Naive B cell (primary cell): ENCODE results near the gene STPG1. TPM values are rescaled to one million over a fixed set of nuclear protein-coding genes. Genes with fewer than 3 reads are reported as not detected.

ENCODE experiments used
- ATAC-seq, 2 donors: fragments of 150-1000 bp; cut with Tn5 transposase; 2 replicates each; pipeline ENCODE4 v1.10.0; 2021; ENCODE audit warnings: low read depth in 2 of 2, mild to moderate bottlenecking in 2 of 2, moderate library complexity in 2 of 2
- DNase-seq: peaks from one replicate; pipeline ENCODE4 v3.0.0; 2022
- H3K27ac Mint-ChIP-seq, 6 donors: one replicate each; pipeline ENCODE4 v1.8.0; 2020 to 2022; ENCODE audit warnings: mild to moderate bottlenecking in 6 of 6, mixed read lengths in 6 of 6, moderate library complexity in 5 of 6, inconsistent platforms in 2 of 6
- H3K27me3 Mint-ChIP-seq, 3 donors: one replicate each; pipeline ENCODE4 v1.8.0; 2021 to 2022; ENCODE audit warnings: mixed read lengths in 3 of 3, mild to moderate bottlenecking in 1 of 3
- H3K36me3 Mint-ChIP-seq, 2 donors: one replicate each; pipeline ENCODE4 v1.8.0; 2020 to 2022; ENCODE audit warnings: mixed read lengths in 2 of 2, inconsistent platforms in 1 of 2, mild to moderate bottlenecking in 1 of 2
- H3K4me1 Mint-ChIP-seq, 3 donors: one replicate each; pipeline ENCODE4 v1.8.0; 2020 to 2022; ENCODE audit warnings: mixed read lengths in 3 of 3, inconsistent platforms in 1 of 3, mild to moderate bottlenecking in 1 of 3, moderate library complexity in 1 of 3
- H3K4me3 Mint-ChIP-seq, 8 donors: one replicate each; pipeline ENCODE4 v1.8.0; 2020 to 2022; ENCODE audit warnings: mild to moderate bottlenecking in 8 of 8, mixed read lengths in 8 of 8, moderate library complexity in 8 of 8, inconsistent platforms in 2 of 8
- H3K9me3 Mint-ChIP-seq, 7 donors: one replicate each; pipeline ENCODE4 v1.8.0; 2020 to 2022; ENCODE audit warnings: mixed read lengths in 7 of 7, mild to moderate bottlenecking in 5 of 7, inconsistent platforms in 2 of 7, moderate library complexity in 1 of 7
- polyA plus RNA-seq, 6 donors: library from polyadenylated mRNA; unstranded; fragments of 300-500 nt; fragmentation: Illumina TruSeq; gene quantifications; one replicate each; pipeline ENCODE4 v1.2.3, GENCODE V29; 2021; ENCODE audit warnings: low read depth in 6 of 6

The STPG1 gene
- polyA plus RNA-seq, 6 donors from 2014 or later, result 3.1 to 8.7 (median 3.9) TPM

- Mint-ChIP-seq H3K9me3 (peaks cover 0 to 5% (median 0%) of the 10 kb centered on the region in 7 donors), H3K4me1 (peaks cover 0 to 4% (median 0%) of the 10 kb centered on the region in 3 donors), H3K4me3 (no peak overlapping the region), H3K27ac (no peak overlapping the region), H3K27me3 (no peaks in the 10 kb centered on the region), H3K36me3 (no peaks in the 10 kb centered on the region)
- ATAC-seq (no peak), DNase-seq (no peak)
Observed at GRCh38 chr1:24406788-24407187, 6.8 kb downstream of the STPG1 start.

GRCh38 chr1:24403806-24404205 is 9.8 kb downstream of the STPG1 start:
- peaks cover 0 to 4% (median 0%) of the 10 kb centered on the region in 3 donors for H3K4me1 Mint-ChIP-seq
- no peak overlapping the region for H3K4me3 Mint-ChIP-seq
- H3K27me3 Mint-ChIP-seq, result no peaks in the 10 kb centered on the region
- H3K36me3 Mint-ChIP-seq, result peaks cover 0 to 5% of the 10 kb centered on the region in 2 donors
- H3K27ac Mint-ChIP-seq, result no peak overlapping the region
- H3K9me3 Mint-ChIP-seq, result peaks cover 0 to 5% (median 0%) of the 10 kb centered on the region in 7 donors
- ATAC-seq (no peak), DNase-seq (no peak)

- Mint-ChIP-seq H3K4me1 (no peaks in the 10 kb centered on the region), H3K4me3 (no peak overlapping the region), H3K9me3 (no peaks in the 10 kb centered on the region), H3K27me3 (no peaks in the 10 kb centered on the region), H3K27ac (no peak overlapping the region), H3K36me3 (peaks cover 0 to 5% of the 10 kb centered on the region in 2 donors)
- DNase-seq (no peak), ATAC-seq (no peak)
Observed at GRCh38 chr1:24400065-24400464, 13.5 kb downstream of the STPG1 start.

- ATAC-seq (no peak), DNase-seq (no peak)
- no peaks in the 10 kb centered on the region for H3K9me3 Mint-ChIP-seq
- H3K27me3 Mint-ChIP-seq, result no peaks in the 10 kb centered on the region
- no peak overlapping the region for H3K4me3 Mint-ChIP-seq
- peaks cover 0 to 5% of the 10 kb centered on the region in 2 donors for H3K36me3 Mint-ChIP-seq
- H3K27ac Mint-ChIP-seq, result peak overlapping the region in 1 of 6 donors; percentile 94
- H3K4me1 Mint-ChIP-seq, result peaks cover 26 to 32% (median 30%) of the 10 kb centered on the region in 3 donors
Observed at GRCh38 chr1:24393892-24394291, 19.7 kb downstream of the STPG1 start.

DNA sequence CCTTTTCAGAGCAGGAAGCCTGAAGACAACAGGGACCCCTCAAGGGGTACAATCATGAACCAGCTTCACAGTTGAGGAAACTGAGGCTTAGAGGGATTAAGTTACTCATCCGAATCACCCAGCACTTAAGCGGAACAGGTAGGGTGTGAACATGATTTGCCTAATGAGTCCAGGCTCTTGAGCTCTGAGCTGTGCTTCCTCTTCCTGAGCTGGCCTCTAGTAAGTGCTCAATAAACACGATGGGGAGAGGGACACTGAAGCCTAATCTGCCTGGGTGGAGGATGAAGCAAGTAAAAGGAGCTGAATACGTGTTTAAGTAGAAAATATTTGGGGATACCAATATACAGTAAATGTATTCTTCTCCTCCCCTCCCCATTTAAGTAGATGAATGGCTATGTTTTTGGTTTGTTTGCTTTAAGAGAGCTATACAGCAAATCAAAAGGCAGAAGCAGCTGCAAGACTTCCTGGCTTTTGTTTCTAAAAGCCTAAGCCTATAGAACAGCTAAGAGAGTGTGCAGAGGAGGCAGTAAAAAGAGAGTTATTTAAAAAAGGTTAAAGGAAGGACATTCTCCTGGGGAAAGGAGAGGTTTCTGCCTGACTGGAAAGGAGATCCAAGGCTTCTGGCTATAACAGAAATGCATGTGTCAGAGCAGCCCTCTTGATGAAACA is 20.5 kb downstream of the STPG1 start:
- no peaks in the 10 kb centered on the region for H3K9me3 Mint-ChIP-seq
- peak overlapping the region in 5 of 6 donors; percentile 70 to 100 (median 96) for H3K27ac Mint-ChIP-seq
- H3K4me3 Mint-ChIP-seq, result peak overlapping the region in 4 of 8 donors; percentile 1 to 77 (median 56)
- no peaks in the 10 kb centered on the region for H3K27me3 Mint-ChIP-seq
- peaks cover 26 to 32% (median 30%) of the 10 kb centered on the region in 3 donors for H3K4me1 Mint-ChIP-seq
- peaks cover 0 to 5% of the 10 kb centered on the region in 2 donors for H3K36me3 Mint-ChIP-seq
- no peak for DNase-seq
- ATAC-seq, result peak; percentile 17 to 32

DNA sequence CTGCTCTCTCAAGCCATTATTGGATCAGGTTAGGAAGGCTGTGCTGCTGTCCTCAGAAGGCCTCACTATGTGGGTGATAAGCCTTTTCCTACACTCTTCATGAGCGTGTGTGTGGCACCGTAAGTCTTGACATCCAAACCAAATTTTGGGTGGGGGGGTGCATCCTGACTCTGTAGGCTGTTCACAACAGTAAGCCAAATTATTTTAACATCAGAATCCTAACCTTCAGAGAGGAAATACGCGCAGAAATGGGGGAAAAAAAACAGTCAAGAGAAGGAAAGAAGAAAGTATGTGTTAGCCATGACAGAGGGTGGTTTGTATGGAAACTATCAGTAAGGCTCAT is 21.0 kb downstream of the STPG1 start:
- Mint-ChIP-seq H3K27me3 (no peaks in the 10 kb centered on the region), H3K4me3 (peak overlapping the region in 3 of 8 donors; percentile 3 to 77 (median 77)), H3K9me3 (no peaks in the 10 kb centered on the region), H3K4me1 (peaks cover 26 to 32% (median 30%) of the 10 kb centered on the region in 3 donors), H3K36me3 (peaks cover 0 to 5% of the 10 kb centered on the region in 2 donors), H3K27ac (peak overlapping the region in 5 of 6 donors; percentile 85 to 100 (median 96))
- DNase-seq (no peak), ATAC-seq (peak in 1 of 2 donors; percentile 4)

DNA sequence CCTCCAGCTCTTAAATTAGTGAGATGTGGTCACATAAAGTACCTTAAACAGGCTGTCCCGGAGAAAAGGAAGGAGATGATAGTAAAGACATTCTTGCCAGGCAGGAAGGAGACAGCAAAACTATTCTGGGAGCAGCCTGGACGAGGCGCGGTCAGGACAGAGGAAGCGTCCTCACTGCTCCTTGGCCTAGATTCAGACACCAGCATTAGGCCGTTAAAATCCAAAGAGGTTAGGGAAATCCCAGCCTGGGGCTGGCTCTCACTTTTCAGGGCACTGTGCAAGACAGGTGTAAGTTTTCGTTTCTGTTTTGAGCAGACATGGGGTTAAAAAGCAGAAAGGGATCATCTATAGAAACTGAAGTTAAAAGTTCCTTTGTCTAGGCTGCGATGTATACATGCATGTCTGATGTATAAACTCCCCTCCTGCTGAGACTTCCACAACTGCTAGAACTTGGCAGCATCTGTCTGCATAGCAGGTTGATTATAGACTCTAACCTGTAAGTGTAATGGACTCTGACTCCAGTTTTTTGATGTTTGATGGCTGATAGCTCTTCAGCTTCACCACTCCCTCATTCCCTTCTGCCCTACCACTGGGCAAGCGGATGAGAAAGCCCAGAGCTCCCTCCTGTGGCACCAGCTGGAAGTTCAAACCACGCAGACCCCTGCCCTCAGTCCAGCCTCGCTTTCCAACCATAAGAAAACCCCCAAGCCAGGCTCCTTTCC is 21.5 kb downstream of the STPG1 start:
- peak; percentile 72 to 74 for ATAC-seq
- Mint-ChIP-seq H3K27me3 (no peaks in the 10 kb centered on the region), H3K4me1 (peaks cover 26 to 32% (median 30%) of the 10 kb centered on the region in 3 donors)

GRCh38 chr1:24390924-24391782 is 22.4 kb downstream of the STPG1 start:
- Mint-ChIP-seq H3K4me1 (peaks cover 26 to 38% (median 30%) of the 10 kb centered on the region in 3 donors), H3K27ac (peak overlapping the region; percentile 91 to 100 (median 96)), H3K4me3 (peak overlapping the region; percentile 31 to 85 (median 75))

More for the DNA sequence above, 21.5 kb downstream of the STPG1 start:
- no peaks in the 10 kb centered on the region for H3K9me3 Mint-ChIP-seq
- peak; percentile 42 for DNase-seq
- H3K36me3 Mint-ChIP-seq, result peaks cover 0 to 5% of the 10 kb centered on the region in 2 donors
- peak overlapping the region in 7 of 8 donors; percentile 31 to 83 (median 73) for H3K4me3 Mint-ChIP-seq
- H3K27ac Mint-ChIP-seq, result peak overlapping the region; percentile 91 to 100 (median 96)

DNA sequence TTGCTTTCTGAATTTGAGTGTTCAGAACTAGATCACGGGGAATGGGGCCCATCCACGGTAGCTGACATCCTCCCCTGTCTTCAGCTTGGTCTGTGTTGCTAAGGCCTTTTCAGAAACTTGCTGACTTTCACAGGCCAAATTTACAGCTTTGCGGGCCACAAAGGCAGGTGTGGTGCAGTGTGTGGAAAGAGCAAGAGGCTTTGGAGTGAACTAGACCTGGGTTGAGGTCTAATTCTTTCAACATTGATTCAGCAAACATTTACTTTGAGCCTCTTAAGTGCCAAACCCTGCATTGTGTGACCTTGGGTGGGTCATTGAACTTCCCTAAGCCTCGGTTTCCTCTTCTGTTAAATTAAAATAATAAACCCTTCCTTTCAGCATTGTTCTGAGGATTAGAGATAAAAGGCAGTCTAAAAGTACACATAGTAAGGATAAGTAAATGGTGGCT is 24.3 kb downstream of the STPG1 start:
- H3K9me3 Mint-ChIP-seq, result no peaks in the 10 kb centered on the region
- H3K36me3 Mint-ChIP-seq, result peaks cover 0 to under 1% of the 10 kb centered on the region in 2 donors
- no peaks in the 10 kb centered on the region for H3K27me3 Mint-ChIP-seq
- H3K4me3 Mint-ChIP-seq, result no peak overlapping the region
- H3K27ac Mint-ChIP-seq, result peak overlapping the region in 1 of 6 donors; percentile 22
- no peak for DNase-seq
- H3K4me1 Mint-ChIP-seq, result peaks cover 36 to 46% (median 45%) of the 10 kb centered on the region in 3 donors
- no peak for ATAC-seq

More at GRCh38 chr1:24390924-24391782, 22.4 kb downstream of the STPG1 start:
- Mint-ChIP-seq H3K36me3 (peaks cover 0 to 5% of the 10 kb centered on the region in 2 donors), H3K27me3 (no peaks in the 10 kb centered on the region), H3K9me3 (no peaks in the 10 kb centered on the region)
- DNase-seq, result peak; percentile 68
- ATAC-seq, result peak; percentile 66 to 72

DNA sequence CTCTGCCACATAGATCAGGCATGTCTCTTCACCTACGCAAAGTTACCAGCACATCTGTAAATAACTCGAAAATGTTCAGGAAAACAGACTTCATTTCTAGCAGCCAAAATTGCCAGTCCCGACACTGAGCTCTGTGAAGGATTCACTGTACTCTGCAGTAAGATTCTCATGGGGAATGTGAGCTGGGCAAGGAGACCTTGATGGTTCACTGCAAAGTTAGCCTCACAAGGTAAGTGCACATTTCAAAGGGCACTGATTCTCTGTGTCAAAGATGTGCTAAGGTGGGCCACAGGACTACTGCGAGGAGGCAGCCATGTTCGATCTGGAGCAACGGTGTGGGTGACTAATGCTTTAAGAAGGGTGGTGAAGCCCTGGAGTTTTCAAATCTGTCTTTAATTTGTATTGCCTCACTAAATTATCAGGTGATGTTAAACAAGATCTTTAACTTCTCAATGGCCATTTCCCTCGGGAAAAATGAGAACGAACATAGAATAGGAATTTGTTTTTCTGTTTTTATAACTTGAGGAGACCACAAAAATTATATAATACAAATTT is 25.2 kb downstream of the STPG1 start:
- peaks cover 38 to 44% (median 43%) of the 10 kb centered on the region in 3 donors for H3K4me1 Mint-ChIP-seq
- H3K9me3 Mint-ChIP-seq, result no peaks in the 10 kb centered on the region
- no peak overlapping the region for H3K4me3 Mint-ChIP-seq
- no peak for ATAC-seq
- no peaks in the 10 kb centered on the region for H3K36me3 Mint-ChIP-seq
- DNase-seq, result no peak
- H3K27ac Mint-ChIP-seq, result no peak overlapping the region
- H3K27me3 Mint-ChIP-seq, result no peaks in the 10 kb centered on the region

DNA sequence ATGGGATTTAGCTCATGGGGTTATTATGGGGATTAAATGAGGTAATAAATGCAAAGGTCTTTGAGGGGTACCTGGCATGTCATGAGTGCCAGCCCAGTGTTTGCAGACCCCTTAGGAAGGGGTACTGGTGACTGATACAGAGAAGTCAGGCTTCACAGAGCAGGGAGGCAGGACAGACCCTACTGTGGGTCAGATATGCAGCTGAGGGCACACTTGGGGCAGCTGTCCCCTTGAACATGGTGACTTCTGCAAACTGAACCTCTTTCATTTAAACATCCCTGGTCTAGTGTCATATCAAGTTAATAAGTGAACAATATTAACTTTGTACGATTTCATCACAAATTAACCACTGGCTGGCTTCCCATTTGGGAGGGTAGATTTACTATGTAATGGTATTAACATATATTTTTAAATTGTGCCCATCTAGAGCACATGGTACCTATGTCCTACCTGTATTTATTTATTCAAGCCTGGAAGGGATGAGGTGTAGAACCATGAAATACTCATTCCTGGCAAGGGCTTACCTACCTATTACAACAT is 25.9 kb downstream of the STPG1 start:
- peak overlapping the region in 1 of 6 donors; percentile 81 for H3K27ac Mint-ChIP-seq
- no peak for DNase-seq
- H3K4me1 Mint-ChIP-seq, result peaks cover 31 to 37% (median 36%) of the 10 kb centered on the region in 3 donors
- H3K4me3 Mint-ChIP-seq, result no peak overlapping the region
- H3K27me3 Mint-ChIP-seq, result no peaks in the 10 kb centered on the region
- no peak for ATAC-seq
- no peaks in the 10 kb centered on the region for H3K9me3 Mint-ChIP-seq
- no peaks in the 10 kb centered on the region for H3K36me3 Mint-ChIP-seq

DNA sequence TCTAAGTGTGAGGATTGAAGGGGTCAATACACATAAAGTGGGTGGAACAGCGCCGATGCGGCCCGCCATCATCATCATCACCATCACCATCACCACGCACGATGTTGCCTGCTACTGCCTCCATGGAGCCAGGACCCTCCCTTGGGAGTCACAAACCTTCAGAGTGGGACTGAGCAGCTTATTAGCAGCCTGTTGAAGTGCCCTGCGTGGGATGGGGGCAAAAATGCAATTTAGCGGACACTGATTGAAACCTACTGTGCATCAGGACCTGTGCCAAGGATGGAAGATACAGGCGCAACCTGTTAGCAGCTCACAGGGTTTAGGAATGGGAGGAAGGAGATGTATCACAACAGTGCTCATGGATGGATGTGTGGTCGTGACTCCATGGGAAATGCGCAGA is 26.7 kb downstream of the STPG1 start:
- Mint-ChIP-seq H3K9me3 (no peaks in the 10 kb centered on the region), H3K4me3 (peak overlapping the region in 1 of 8 donors; percentile 27), H3K36me3 (no peaks in the 10 kb centered on the region), H3K4me1 (peaks cover 23 to 29% (median 28%) of the 10 kb centered on the region in 3 donors), H3K27me3 (no peaks in the 10 kb centered on the region), H3K27ac (peak overlapping the region in 1 of 6 donors; percentile 40)
- DNase-seq, result no peak
- ATAC-seq, result no peak
